22Rv1 (cell line): ENCODE data around the gene MEOX1.

Experiments used
- ZFX ChIP-seq: fragments of 450-650 bp; IDR thresholded peaks from 2 replicates; pipeline ENCODE4 v1.6.1; 2017; ENCODE audit warnings: antibody characterized with exemption, borderline replicate concordance
- TF ChIP-seq, protein P1 (sequence below): fragments of 450-650 bp; IDR thresholded peaks from 2 replicates; pipeline ENCODE4 v1.5.1; 2017; ENCODE audit warnings: mild to moderate bottlenecking

- TF ChIP-seq, protein P1, sequence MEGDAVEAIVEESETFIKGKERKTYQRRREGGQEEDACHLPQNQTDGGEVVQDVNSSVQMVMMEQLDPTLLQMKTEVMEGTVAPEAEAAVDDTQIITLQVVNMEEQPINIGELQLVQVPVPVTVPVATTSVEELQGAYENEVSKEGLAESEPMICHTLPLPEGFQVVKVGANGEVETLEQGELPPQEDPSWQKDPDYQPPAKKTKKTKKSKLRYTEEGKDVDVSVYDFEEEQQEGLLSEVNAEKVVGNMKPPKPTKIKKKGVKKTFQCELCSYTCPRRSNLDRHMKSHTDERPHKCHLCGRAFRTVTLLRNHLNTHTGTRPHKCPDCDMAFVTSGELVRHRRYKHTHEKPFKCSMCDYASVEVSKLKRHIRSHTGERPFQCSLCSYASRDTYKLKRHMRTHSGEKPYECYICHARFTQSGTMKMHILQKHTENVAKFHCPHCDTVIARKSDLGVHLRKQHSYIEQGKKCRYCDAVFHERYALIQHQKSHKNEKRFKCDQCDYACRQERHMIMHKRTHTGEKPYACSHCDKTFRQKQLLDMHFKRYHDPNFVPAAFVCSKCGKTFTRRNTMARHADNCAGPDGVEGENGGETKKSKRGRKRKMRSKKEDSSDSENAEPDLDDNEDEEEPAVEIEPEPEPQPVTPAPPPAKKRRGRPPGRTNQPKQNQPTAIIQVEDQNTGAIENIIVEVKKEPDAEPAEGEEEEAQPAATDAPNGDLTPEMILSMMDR = no peak
- TF ChIP-seq ZFX = no peak
Observed at GRCh38 chr17:43640491-43641252, 21.1 kb downstream of the MEOX1 start.
